ENCODE measurements around the gene LACTB.

- TF ChIP-seq CTCF (IDR thresholded peaks at IDR 0.05): no peak
- TF ChIP-seq POLR2A (IDR thresholded peaks at IDR 0.05): no peak
Measured at GRCh38 chr15:63083044-63083443, 38.6 kb upstream of the LACTB start.
